Renal cortex interstitium (tissue), 11 donors: ENCODE measurements around the gene SLAMF6. TPM values are rescaled to one million over a fixed set of nuclear protein-coding genes. Genes with fewer than 3 reads are reported as not detected.
"Not testable (repeated sequence)": the region's sequence is repeated elsewhere in the genome, so short reads cannot be mapped to it uniquely, and the experiment has no call there.

Experiments used
- DNase-seq, 11 donors: peaks; one replicate each; pipeline ENCODE4 v3.0.0-alpha.2; 2013; ENCODE audit warnings: low read depth in 9 of 11, low spot score in 4 of 11; ENCODE audit errors: extremely low read depth in 1 of 11
- polyA plus RNA-seq, 3 donors: library from polyadenylated mRNA; unstranded; fragments of 120-200 nt; gene quantifications; one replicate each; pipeline ENCODE4 v1.2.1, GENCODE V29; 2013; ENCODE audit not compliant: insufficient read length in 3 of 3

SLAMF6 gene
- polyA plus RNA-seq, 3 donors, result 0.04 to 0.11 (median 0.11) TPM

DNA sequence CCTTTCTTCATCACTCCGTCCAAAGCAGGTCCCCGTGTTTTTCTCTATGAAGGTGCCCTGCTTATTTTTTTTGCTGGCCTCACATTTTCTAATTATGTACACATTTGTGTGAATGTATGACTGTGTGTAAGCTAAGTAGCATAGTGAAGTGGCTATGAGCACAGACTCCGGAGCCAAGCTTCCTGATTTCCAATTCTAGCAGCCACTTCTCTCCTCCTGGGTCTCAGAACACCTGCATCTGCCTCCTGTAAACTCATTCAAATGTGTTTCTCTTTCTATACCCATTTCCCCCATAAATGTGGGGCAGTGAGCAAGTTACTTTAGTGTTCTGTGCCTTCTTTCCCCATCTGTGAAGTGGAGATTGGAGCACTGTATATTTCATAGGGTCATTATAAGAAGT is 2.1 kb downstream of the SLAMF6 start:
- DNase-seq, result no peak

GRCh38 chr1:160520582-160520981 is 2.5 kb downstream of the SLAMF6 start:
- DNase-seq, result no peak

DNA sequence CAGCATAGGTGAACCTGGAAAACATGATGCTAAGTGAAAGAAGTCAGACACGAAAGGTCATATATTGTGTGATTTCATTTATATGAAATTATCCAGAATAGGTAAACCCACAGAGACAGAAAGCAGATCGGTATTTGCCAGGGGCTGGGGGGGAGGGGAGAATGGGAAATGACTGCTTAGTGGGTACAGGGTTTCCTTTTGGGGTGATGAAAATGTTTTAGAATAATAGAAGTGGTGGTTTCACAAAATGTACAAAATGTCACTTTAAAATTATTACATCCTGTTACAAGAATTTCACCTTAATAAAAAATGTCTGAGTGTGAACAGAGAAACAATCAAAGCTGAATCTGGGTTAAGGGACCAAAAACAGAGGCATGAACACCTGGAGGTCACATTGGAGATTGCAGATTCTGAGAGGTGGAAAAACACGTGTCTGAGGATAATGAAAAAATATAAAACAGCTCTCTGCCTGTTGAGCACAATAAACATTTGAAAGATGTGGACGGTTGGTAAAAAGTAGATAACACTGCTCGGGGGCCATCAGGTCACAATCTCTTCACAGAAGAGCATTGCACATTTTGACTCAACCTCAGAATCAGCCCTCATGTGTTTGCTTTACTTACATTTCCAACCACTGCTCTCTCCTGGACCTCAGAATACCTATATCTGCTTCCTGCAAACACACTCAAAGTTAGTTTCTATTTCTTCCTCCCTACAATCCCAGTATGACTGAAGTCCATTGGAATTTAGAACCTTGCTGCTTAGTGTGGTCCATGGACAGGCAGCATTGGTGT is 3.2 kb downstream of the SLAMF6 start:
- no peak for DNase-seq

DNA sequence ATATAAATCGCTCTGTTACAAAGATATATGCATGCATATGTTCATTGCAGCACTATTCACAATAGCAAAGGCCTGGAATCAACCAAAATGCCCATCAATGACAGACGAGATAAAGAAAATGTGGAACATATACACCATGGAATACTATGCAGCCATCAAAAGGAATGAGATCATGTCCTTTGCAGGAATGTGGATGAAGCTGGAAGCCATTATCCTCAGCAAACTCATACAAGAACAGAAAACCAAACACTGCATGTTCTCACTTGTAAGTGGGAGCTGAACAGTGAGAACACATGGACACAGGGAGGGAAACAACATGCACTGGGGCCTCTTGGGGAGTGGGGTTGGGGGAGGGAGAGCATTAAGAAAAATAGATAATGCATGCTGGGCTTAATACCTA is 5.5 kb downstream of the SLAMF6 start:
- not testable (repeated sequence) for DNase-seq

- not testable (repeated sequence) for DNase-seq
Measured at GRCh38 chr1:160515908-160516307, 7.1 kb downstream of the SLAMF6 start.

GRCh38 chr1:160504651-160505050 is 18.4 kb downstream of the SLAMF6 start:
- no peak for DNase-seq

DNA sequence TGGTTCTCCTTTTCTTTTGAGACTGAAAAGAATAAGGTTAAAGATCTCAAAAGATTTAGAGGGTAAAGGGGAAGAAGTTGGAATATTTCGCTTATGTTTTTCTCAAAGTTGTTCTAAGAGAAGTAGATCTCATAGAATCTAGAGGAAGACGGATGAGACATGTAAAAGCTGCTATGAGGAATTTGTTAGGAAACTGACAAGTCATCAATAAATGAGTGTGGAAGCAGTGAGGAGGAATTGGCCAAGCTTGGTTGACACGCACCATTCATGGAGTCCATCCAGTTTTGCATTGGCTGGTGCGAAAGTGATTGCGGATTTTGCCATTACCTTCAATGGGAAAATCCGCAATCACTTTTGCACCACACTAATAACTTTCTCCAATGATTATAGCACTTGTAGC is 20.0 kb downstream of the SLAMF6 start:
- DNase-seq, result no peak

GRCh38 chr1:160500321-160500990 is 22.6 kb downstream of the SLAMF6 start:
- no peak for DNase-seq

DNA sequence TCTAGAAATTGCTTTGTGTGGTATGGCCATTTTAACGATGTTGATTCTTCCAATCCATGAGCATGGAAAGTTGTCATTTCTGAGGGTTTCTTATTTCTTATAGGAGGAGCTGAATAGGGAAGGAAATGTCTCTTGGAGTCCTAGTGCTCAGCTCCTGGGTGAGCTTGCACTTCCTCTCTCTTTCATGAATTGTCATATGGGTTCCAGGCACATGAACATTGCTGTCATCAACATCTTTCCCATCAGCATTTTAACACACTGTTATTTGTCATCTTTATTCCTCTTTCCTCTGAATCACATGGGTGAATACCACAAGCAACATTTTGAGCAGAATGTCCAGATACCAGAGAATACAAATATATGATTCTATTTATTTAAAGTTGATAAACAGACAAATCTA is 23.4 kb downstream of the SLAMF6 start:
- DNase-seq, result no peak

DNA sequence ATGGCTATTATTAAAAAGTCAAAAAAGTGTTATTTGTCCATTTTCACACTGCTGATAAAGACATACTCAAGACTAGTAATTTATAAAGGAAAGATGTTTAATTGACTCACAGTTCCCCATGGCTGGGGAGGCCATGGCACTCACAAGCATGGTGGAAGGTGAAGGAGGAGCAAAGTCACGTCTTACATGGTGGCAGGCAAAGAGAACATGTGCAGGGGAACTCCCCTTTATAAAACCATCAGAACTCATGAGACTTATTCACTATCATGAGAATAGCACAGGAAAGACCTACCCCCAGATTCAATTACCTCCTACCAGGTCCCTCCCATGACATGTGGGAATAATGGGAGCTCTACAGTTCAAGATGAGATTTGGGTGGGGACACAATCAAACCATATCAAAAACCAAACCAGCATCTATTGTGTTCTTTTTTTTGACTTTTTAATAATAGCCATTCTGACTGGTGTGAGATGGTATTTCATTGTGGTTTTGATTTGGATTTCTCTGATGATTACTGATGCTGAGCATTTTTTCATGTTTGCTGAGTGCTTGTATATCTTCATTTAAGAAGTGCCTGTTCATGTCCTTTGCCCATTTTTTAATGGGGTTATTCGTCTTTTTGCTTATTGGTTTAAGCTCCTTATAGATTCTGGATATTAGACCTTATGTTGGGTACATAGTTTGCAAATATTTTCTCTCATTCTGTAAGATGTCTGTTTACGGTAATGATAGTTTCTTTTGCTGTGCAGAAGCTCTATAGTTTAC is 24.6 kb downstream of the SLAMF6 start:
- not testable (repeated sequence) for DNase-seq

GRCh38 chr1:160496334-160496733 is 26.7 kb downstream of the SLAMF6 start:
- no peak for DNase-seq

DNA sequence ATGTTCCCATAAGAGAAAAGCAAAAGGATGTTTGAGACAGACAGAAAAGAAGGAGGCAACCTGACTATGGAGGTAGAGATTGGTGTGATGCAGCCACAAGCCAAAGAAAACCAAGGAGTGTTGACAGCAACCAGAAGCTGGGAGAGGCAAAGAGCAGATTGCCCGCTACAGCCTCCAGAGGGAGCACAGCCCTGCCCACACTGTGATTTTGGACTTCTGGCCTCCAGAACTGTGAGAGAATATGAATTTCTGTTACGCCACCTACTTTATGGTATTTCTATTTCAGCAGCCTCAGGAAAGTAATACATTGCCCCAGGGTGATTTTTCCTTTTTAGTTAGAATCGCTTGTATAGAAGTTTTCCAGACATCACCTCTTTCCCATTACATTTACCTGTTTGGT is 28.4 kb downstream of the SLAMF6 start:
- DNase-seq, result no peak

DNA sequence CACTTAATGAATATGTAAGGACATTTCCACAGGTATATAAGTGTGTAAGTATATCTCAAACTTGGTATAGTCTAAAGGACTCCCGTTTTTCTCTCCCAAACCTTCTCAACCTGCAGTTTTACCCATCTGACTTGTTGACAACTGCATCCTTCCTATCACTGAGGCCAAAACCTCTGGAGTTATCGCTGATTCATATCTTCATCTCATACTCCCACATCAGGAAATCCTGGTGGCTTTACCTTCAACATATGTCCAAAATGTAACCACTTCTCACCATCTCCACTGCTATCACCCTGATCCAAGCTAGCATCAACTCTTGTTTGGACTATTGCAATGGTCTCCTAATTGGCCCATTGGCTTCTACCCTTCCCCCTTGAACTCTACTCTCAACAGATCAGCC is 30.4 kb downstream of the SLAMF6 start:
- DNase-seq, result no peak

DNA sequence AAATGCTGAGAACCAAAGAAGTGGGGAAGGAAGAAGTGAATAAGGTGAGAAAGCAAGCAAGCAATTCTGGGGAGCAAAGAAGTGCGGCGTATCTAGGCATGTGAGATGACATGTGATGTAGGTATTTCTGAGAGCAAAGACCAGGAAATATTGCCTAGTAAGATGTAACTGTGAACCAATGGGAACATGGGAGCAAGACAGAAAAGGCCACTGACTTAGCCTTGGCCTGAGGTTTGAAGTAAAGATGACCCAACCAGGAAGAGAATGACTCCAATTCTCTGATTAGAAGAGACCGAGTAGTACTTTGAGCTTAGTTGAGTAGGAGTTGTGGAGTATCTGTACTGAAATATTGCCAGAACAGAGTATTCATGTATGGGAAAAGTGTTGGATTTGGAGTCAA is 31.1 kb downstream of the SLAMF6 start:
- DNase-seq, result no peak

DNA sequence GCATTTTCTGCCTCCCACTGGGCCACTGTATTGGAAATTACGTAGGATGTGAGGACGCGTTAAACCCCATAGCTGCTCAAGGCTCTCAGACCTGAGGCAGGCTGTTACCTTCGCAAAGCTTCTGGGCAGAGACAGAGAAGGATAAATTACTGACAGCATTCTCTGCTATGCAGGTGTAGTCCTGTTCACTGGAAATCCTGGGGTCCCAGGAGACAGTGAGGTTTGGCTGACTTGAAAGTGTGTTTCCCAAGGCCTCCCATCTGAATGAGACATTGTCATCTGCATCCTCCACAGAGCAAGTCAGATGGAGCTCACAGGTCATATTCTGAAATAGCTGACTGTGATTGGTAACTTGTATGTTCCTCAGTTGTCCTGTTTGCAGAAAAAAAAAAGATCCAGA is 32.0 kb downstream of the SLAMF6 start:
- no peak for DNase-seq

DNA sequence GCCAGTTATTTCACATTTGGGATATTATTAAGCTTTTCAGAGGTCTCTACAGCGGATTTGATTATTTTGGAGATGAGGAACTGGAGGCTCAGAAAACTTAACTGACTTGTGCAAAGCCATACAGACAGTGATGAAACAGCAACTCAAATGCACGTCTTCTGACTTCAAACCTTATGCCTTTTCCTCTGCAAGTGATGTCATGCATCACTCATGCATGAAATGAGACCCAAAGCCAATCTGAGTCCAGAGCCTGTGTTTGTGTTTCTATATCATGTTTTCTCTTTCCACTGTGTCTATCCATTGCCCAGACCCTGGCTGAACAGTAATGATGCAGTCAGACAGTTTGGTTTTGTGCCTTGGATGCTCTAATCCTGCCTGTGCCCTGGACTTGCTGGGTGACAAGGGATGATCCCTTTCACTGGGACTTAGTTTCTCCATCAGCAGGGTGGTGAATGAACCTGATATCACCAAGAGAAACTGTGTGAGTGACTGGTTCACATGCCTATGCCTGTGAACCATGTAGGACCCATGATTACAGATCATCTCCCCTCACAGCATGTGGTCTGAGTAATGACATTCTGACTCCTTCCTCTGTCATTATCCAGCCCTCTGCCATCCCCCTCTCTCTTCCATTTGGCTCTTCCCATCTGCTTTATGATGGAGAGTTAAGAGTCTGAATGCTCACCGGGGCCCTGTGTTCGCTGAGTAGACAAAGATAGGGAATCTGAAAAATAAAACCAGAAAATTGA is 33.4 kb downstream of the SLAMF6 start:
- DNase-seq, result peak in 2 of 11 donors; percentile 1 to 8

GRCh38 chr1:160488347-160489058 is 34.6 kb downstream of the SLAMF6 start:
- no peak for DNase-seq

- no peak for DNase-seq
Measured at GRCh38 chr1:160486453-160486852, 36.6 kb downstream of the SLAMF6 start.
